Measurements from ENCODE around the gene ILK.

ILK gene

GRCh38 chr11:6583584-6583983 lies 20.0 kb upstream of the ILK start:
- H3K9me3 ChIP-seq (ENCODE audit: low read depth, low read length), result peaks cover 8% of the 10 kb centered on the region; the same call in 1 of the 2 replicates
- no peaks in the 10 kb centered on the region for H3K36me3 ChIP-seq (ENCODE audit: insufficient read depth, low read length)
- no peak overlapping the region for H3K9ac ChIP-seq (ENCODE audit: insufficient read length)
- TF ChIP-seq FOXP2 (optimal IDR thresholded peaks at IDR 0.05; ENCODE audit: control extremely low read depth, extremely low read length, insufficient read depth), result no peak
- no peak for TF ChIP-seq POLR2AphosphoS5 (IDR thresholded peaks at IDR 0.05; ENCODE audit: borderline replicate concordance, low read depth, low read length)
- no peak for TF ChIP-seq EZH2 (IDR thresholded peaks at IDR 0.05)
- H3K27ac ChIP-seq, result no peak overlapping the region
- no peak for DNase-seq (ENCODE audit: low read depth, low spot score)
- H3K4me3 ChIP-seq, result no peak overlapping the region

GRCh38 chr11:6584528-6584927 lies 19.0 kb upstream of the ILK start:
- Histone ChIP-seq H3K4me3 (no peak overlapping the region), H3K27ac (no peak overlapping the region), H3K36me3 (ENCODE audit: insufficient read depth, low read length) (no peaks in the 10 kb centered on the region), H3K9ac (ENCODE audit: insufficient read length) (no peak overlapping the region), H3K9me3 (ENCODE audit: low read depth, low read length) (peaks cover 8% of the 10 kb centered on the region; the same call in 1 of the 2 replicates)
- no peak for DNase-seq (ENCODE audit: low read depth, low spot score)
- TF ChIP-seq FOXP2 (optimal IDR thresholded peaks at IDR 0.05; ENCODE audit: control extremely low read depth, extremely low read length, insufficient read depth) (no peak), POLR2AphosphoS5 (IDR thresholded peaks at IDR 0.05; ENCODE audit: borderline replicate concordance, low read depth, low read length) (no peak), EZH2 (IDR thresholded peaks at IDR 0.05) (no peak)

- Histone ChIP-seq H3K27ac (no peak overlapping the region), H3K4me3 (no peak overlapping the region), H3K9ac (ENCODE audit: insufficient read length) (no peak overlapping the region), H3K36me3 (ENCODE audit: insufficient read depth, low read length) (peaks cover under 1% of the 10 kb centered on the region; the same call in 1 of the 2 replicates), H3K9me3 (ENCODE audit: low read depth, low read length) (peaks cover 8% of the 10 kb centered on the region; the same call in 1 of the 2 replicates)
- no peak for DNase-seq (ENCODE audit: low read depth, low spot score)
- TF ChIP-seq FOXP2 (optimal IDR thresholded peaks at IDR 0.05; ENCODE audit: control extremely low read depth, extremely low read length, insufficient read depth), result no peak
- no peak for TF ChIP-seq POLR2AphosphoS5 (IDR thresholded peaks at IDR 0.05; ENCODE audit: borderline replicate concordance, low read depth, low read length)
- TF ChIP-seq EZH2 (IDR thresholded peaks at IDR 0.05), result no peak
Measured at GRCh38 chr11:6586434-6587359, 16.9 kb upstream of the ILK start.

- peaks cover 3% of the 10 kb centered on the region; the same call in 1 of the 2 replicates for H3K9me3 ChIP-seq (ENCODE audit: low read depth, low read length)
- H3K9ac ChIP-seq (ENCODE audit: insufficient read length), result no peak overlapping the region
- peaks cover 8% of the 10 kb centered on the region; the same call in 1 of the 2 replicates for H3K36me3 ChIP-seq (ENCODE audit: insufficient read depth, low read length)
- TF ChIP-seq POLR2AphosphoS5 (IDR thresholded peaks at IDR 0.05; ENCODE audit: borderline replicate concordance, low read depth, low read length) (no peak), FOXP2 (optimal IDR thresholded peaks at IDR 0.05; ENCODE audit: control extremely low read depth, extremely low read length, insufficient read depth) (no peak), EZH2 (IDR thresholded peaks at IDR 0.05) (no peak)
- no peak overlapping the region for H3K4me3 ChIP-seq
- H3K27ac ChIP-seq, result no peak overlapping the region
- no peak for DNase-seq (ENCODE audit: low read depth, low spot score)
Measured at GRCh38 chr11:6587360-6587953, 16.1 kb upstream of the ILK start.

GRCh38 chr11:6588018-6588417 lies 15.6 kb upstream of the ILK start:
- peaks cover 14% of the 10 kb centered on the region; the same call in 1 of the 2 replicates for H3K36me3 ChIP-seq (ENCODE audit: insufficient read depth, low read length)
- no peak overlapping the region for H3K9ac ChIP-seq (ENCODE audit: insufficient read length)
- TF ChIP-seq EZH2 (IDR thresholded peaks at IDR 0.05), result no peak
- TF ChIP-seq FOXP2 (optimal IDR thresholded peaks at IDR 0.05; ENCODE audit: control extremely low read depth, extremely low read length, insufficient read depth), result no peak
- no peak for TF ChIP-seq POLR2AphosphoS5 (IDR thresholded peaks at IDR 0.05; ENCODE audit: borderline replicate concordance, low read depth, low read length)
- H3K9me3 ChIP-seq (ENCODE audit: low read depth, low read length), result peaks cover 2% of the 10 kb centered on the region; the same call in 1 of the 2 replicates
- DNase-seq (ENCODE audit: low read depth, low spot score), result no peak
- no peak overlapping the region for H3K27ac ChIP-seq
- no peak overlapping the region for H3K4me3 ChIP-seq

- Histone ChIP-seq H3K9me3 (ENCODE audit: low read depth, low read length) (no peaks in the 10 kb centered on the region), H3K36me3 (ENCODE audit: insufficient read depth, low read length) (peaks cover 49% of the 10 kb centered on the region)
Measured at GRCh38 chr11:6594142-6594768, 9.3 kb upstream of the ILK start.

GRCh38 chr11:6596239-6596877 lies 7.2 kb upstream of the ILK start:
- Histone ChIP-seq H3K27ac (no peak overlapping the region), H3K9me3 (ENCODE audit: low read depth, low read length) (no peaks in the 10 kb centered on the region), H3K9ac (ENCODE audit: insufficient read length) (no peak overlapping the region), H3K4me3 (no peak overlapping the region), H3K36me3 (ENCODE audit: insufficient read depth, low read length) (peaks cover 70% of the 10 kb centered on the region)
- no peak for TF ChIP-seq FOXP2 (optimal IDR thresholded peaks at IDR 0.05; ENCODE audit: control extremely low read depth, extremely low read length, insufficient read depth)
- TF ChIP-seq POLR2AphosphoS5 (IDR thresholded peaks at IDR 0.05; ENCODE audit: borderline replicate concordance, low read depth, low read length), result no peak
- TF ChIP-seq EZH2 (IDR thresholded peaks at IDR 0.05), result no peak
- DNase-seq (ENCODE audit: low read depth, low spot score), result no peak

More at GRCh38 chr11:6594142-6594768, 9.3 kb upstream of the ILK start:
- no peak overlapping the region for H3K9ac ChIP-seq (ENCODE audit: insufficient read length)
- H3K27ac ChIP-seq, result no peak overlapping the region
- no peak for DNase-seq (ENCODE audit: low read depth, low spot score)
- H3K4me3 ChIP-seq, result no peak overlapping the region
- TF ChIP-seq POLR2AphosphoS5 (IDR thresholded peaks at IDR 0.05; ENCODE audit: borderline replicate concordance, low read depth, low read length), result no peak
- no peak for TF ChIP-seq EZH2 (IDR thresholded peaks at IDR 0.05)
- no peak for TF ChIP-seq FOXP2 (optimal IDR thresholded peaks at IDR 0.05; ENCODE audit: control extremely low read depth, extremely low read length, insufficient read depth)

Measured in SK-N-MC (cell line).